22Rv1 (cell line): ENCODE data around the gene EIF1.

ENCODE experiments used
- H3K27ac ChIP-seq: fragments of 450-650 bp; 2 replicates; pipeline ENCODE4 v1.5.1; 2017
- ZFX ChIP-seq: fragments of 450-650 bp; IDR thresholded peaks from 2 replicates; pipeline ENCODE4 v1.6.1; 2017; ENCODE audit warnings: antibody characterized with exemption, borderline replicate concordance
- TF ChIP-seq, protein P1 (sequence below): fragments of 450-650 bp; IDR thresholded peaks from 2 replicates; pipeline ENCODE4 v1.5.1; 2017; ENCODE audit warnings: mild to moderate bottlenecking

Gene EIF1

DNA sequence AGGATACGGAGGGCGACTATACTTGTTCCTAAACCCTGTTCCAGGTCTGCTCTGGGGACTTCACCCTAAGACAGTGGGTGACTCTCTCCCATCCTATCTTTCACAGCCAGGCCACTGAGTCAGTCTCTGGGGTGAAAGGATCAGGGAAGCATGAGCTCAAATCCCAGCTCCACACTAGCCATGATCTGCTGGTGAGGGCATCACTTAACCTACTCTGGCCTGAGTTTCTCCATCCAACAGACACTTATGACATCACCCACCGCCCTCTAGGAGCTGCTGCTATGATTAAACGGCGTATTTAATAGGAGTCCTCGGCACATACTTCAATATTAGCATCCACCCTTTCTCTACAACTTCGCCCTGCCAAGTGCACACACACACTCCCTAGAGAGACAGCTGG, 33.5 kb downstream of the EIF1 start:
- H3K27ac ChIP-seq, result no peak overlapping the region
- TF ChIP-seq, protein P1, sequence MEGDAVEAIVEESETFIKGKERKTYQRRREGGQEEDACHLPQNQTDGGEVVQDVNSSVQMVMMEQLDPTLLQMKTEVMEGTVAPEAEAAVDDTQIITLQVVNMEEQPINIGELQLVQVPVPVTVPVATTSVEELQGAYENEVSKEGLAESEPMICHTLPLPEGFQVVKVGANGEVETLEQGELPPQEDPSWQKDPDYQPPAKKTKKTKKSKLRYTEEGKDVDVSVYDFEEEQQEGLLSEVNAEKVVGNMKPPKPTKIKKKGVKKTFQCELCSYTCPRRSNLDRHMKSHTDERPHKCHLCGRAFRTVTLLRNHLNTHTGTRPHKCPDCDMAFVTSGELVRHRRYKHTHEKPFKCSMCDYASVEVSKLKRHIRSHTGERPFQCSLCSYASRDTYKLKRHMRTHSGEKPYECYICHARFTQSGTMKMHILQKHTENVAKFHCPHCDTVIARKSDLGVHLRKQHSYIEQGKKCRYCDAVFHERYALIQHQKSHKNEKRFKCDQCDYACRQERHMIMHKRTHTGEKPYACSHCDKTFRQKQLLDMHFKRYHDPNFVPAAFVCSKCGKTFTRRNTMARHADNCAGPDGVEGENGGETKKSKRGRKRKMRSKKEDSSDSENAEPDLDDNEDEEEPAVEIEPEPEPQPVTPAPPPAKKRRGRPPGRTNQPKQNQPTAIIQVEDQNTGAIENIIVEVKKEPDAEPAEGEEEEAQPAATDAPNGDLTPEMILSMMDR, result no peak
- no peak for TF ChIP-seq ZFX

DNA sequence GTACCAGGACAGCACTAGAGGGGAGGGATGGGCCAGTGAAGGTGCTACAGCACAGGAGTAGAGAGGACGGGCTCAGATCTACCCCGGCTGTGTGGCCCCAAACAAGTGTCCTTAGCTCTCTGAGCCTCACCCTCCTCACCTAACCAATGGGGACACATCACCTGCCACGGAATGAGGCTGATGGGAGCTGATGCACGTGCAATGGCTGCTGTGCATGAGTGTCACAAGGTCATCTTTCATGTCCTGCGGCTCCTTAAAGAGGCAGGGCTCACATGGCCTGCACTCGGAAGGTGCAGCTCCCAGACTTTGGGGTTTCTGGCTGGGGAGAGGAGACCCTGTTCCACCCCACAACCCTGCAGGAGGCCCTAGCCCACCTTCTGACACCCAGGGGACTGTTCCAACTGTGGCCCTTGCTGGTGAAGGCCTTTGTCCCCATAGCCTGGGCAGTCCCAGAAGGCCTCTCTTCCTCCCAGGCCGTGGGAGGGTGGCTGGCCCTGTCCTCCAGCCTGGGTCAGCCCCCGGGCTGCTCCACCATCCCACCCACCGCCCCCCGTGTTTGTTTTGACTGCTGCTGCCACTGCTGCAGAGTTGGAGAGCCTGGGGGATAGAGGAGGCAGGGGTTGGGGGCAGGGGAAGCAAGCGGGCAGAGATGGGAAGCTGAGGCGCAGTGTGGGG, 35.3 kb downstream of the EIF1 start:
- TF ChIP-seq, protein P1, result no peak
- TF ChIP-seq ZFX, result no peak
- H3K27ac ChIP-seq, result no peak overlapping the region

DNA sequence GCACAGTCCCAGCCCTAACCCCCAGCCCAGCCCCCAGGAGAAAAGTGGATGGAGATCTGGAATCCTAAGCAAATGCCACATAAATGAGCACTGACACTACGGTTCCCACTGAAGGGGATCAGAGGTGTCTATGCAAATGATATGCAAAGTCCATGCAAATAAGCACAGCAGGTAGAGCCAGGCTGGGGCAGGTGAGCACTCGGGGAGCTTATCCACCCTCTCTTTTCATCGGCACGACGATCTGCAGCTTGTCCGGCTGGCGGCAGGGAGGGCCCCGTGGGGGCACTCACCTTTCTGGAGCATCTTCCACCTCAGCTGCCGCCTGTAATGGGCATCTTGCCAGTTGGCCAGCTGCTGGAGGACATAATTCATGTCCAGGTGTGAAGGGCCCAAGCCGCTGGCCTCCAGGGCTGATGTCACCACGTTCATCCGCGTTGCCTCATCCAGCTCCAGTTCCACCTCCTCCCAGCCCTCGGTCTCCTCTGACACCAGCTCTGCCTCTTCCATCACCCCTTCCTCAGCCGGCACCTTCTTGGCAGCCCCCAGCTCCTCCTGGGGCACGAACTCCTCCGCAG, 35.9 kb downstream of the EIF1 start:
- H3K27ac ChIP-seq, result no peak overlapping the region
- TF ChIP-seq, protein P1, result no peak
- TF ChIP-seq ZFX, result no peak

DNA sequence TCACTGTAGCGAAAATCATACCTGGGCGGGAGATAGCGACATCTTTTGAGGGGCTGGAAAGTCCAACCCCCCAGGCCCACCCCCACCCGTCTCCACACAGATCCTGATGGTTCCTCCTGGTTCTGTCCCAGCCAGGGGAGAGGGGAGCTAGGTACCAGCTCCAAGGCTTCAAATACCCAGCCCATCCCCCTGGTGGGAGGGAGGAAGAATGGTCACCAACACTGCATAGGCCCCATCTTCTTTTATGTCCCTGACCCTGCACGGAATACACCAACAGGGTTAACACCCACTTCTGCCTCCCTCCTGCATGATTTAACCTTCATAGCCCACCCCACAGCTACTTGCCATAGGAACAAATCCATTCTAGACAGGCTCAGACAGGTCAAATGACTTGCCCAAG, 36.4 kb downstream of the EIF1 start:
- no peak overlapping the region for H3K27ac ChIP-seq

DNA sequence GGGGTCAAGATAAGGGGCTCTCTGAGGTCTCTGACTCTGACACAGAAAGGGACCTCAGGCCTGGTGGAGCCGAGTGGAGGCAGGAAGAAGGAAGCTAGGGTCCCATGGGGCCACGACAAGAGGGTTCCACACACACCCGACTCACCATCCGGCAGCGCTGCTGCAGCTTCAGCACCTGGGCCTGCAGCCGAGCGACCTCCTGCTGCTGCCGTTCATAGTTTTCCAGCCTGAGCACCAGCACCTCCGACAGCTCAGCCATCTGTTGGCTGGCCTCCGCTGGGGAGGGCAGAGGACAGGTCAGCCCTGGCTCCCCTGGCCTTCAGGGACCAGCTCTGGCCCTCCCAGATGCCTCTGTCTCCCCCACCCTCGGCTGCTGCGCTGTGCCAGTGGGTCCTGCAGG, 39.4 kb downstream of the EIF1 start:
- no peak overlapping the region for H3K27ac ChIP-seq
- TF ChIP-seq, protein P1, result no peak
- no peak for TF ChIP-seq ZFX

More for the DNA sequence above, 36.4 kb downstream of the EIF1 start:
- no peak for TF ChIP-seq ZFX
- TF ChIP-seq, protein P1, result no peak

DNA sequence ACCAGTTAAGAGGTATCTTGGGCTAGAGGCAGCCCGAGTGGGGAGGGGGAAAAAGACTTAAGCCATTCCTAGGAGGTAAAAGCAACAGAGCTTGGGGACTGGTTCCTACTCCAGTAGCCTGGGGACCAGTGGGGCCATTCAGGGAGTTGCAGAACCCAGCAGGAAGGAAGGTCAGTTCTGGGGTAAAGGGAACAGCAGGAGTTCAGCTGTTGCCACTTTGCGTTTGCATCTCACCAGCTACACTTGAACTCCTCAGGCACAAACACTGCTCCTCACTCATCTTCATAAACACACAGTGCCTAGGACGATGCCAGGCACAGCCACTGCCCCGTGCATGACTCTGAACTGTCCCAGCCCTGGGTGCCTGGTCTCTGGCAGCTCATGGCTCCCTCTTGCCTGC, 41.8 kb downstream of the EIF1 start:
- TF ChIP-seq ZFX, result no peak
- H3K27ac ChIP-seq, result no peak overlapping the region

DNA sequence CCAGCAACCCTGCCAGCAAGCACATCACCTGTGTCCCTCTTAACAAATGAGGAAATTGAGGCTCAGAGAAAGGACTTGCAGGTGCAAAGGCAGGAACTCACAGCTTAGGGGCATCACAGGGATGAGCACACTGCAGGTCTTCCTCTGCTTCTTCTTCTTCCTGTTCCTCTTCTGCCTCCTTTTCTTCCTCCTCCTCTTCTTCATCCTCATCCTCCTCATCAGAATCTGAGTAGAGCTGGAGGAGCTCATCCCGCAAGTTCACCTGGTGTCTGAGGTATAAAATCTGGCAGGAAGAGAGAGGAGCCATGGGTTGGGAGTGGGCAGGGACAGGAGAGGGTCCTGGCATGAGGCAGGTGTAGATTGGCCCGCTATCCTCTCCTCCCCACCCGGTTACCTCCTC, 43.2 kb downstream of the EIF1 start:
- no peak overlapping the region for H3K27ac ChIP-seq
- TF ChIP-seq ZFX, result no peak
- TF ChIP-seq, protein P1, result no peak
